HEK293 (cell line): ENCODE measurements around the gene ADAMTS2.

ENCODE experiments used
- BCL11A ChIP-seq: fragments of 450-650 bp; formaldehyde crosslinking; IDR thresholded peaks from 2 replicates; pipeline ENCODE4 v1.5.1; 2016; ENCODE audit warnings: low read depth, missing biosample characterization, missing genetic modification characterization
- CTCF ChIP-seq: fragments of 450-650 bp; formaldehyde crosslinking; IDR thresholded peaks from 2 replicates; pipeline ENCODE4 v1.5.1; 2016; ENCODE audit warnings: missing biosample characterization, missing genetic modification characterization
- ZNF292 ChIP-seq: fragments of 450-650 bp; formaldehyde crosslinking; IDR thresholded peaks from 2 replicates; pipeline ENCODE4 v1.5.1; 2016; ENCODE audit warnings: low read depth, missing biosample characterization, missing genetic modification characterization, borderline replicate concordance
- ZNF600 ChIP-seq: fragments of 450-650 bp; formaldehyde crosslinking; IDR thresholded peaks from 2 replicates; pipeline ENCODE4 v1.5.1; 2016; ENCODE audit warnings: missing biosample characterization, missing genetic modification characterization

- TF ChIP-seq BCL11A (tag by site-specific recombination) (no peak), ZNF600 (tag by site-specific recombination) (no peak), CTCF (no peak), ZNF292 (no peak)
Measured at GRCh38 chr5:179221196-179221876, 123.9 kb downstream of the ADAMTS2 start.
